Measurements from ENCODE around the gene ZNF420.

ZNF420 gene

GRCh38 chr19:37172368-37173366 lies 94.4 kb downstream of the ZNF420 start, which contains the start of gene ZNF585A:
Gene ZNF585A, minus strand, starts transcription at chr19:37172695. Its CDS starts 2,785 bp downstream, at chr19:37169910.
- Histone ChIP-seq H3K27ac (no peak within 1 kb of the TSS), H3K9me3 (ENCODE audit: low read depth, low read length) (peaks cover 4% of the 10 kb centered on the region; the same call in 1 of the 2 replicates), H3K4me3 (peak within 1 kb of the TSS; percentile 82), H3K36me3 (ENCODE audit: insufficient read depth, low read length) (peaks cover 17% of the 10 kb centered on the region), H3K9ac (ENCODE audit: insufficient read length) (peak within 1 kb of the TSS; percentile 67)
- TF ChIP-seq EZH2 (IDR thresholded peaks at IDR 0.05) = no peak
- TF ChIP-seq POLR2AphosphoS5 (IDR thresholded peaks at IDR 0.05; ENCODE audit: borderline replicate concordance, low read depth, low read length) = peak; percentile 69; the same call in 1 of the 2 replicates
- DNase-seq (ENCODE audit: low read depth, low spot score) = peak; percentile 81

All from SK-N-MC (cell line).